Progenitor cell of endocrine pancreas (in vitro differentiated cells): ENCODE measurements around the gene SIM2. TPM values are rescaled to one million over a fixed set of nuclear protein-coding genes. Genes with fewer than 3 reads are reported as not detected.
A peak's percentile ranks its signal among the peaks of the same experiment; 100 is the strongest.

ENCODE experiments used
- DNase-seq: peaks from one replicate; pipeline ENCODE4 v3.0.0; 2021; ENCODE audit warnings: low spot score; ENCODE audit not compliant: unreplicated experiment
- H3K27ac Mint-ChIP-seq: 2 replicates; pipeline ENCODE4 v1.8.0; 2021; ENCODE audit warnings: mild to moderate bottlenecking, moderate library complexity, mixed read lengths
- H3K27me3 Mint-ChIP-seq: 2 replicates; pipeline ENCODE4 v1.8.0; 2021; ENCODE audit warnings: mixed read lengths
- H3K36me3 Mint-ChIP-seq: 2 replicates; pipeline ENCODE4 v1.8.0; 2022; ENCODE audit warnings: mixed read lengths; ENCODE audit not compliant: insufficient read depth
- H3K4me1 Mint-ChIP-seq: 2 replicates; pipeline ENCODE4 v1.8.0; 2021; ENCODE audit warnings: low read depth, mixed read lengths
- H3K4me3 Mint-ChIP-seq: 2 replicates; pipeline ENCODE4 v1.8.0; 2021; ENCODE audit warnings: low read depth, mild to moderate bottlenecking, moderate library complexity, mixed read lengths
- H3K9me3 Mint-ChIP-seq: 2 replicates; pipeline ENCODE4 v1.8.0; 2021; ENCODE audit warnings: low read depth, mixed read lengths
- total RNA-seq: library from RNA; stranded (reverse); gene quantifications from 2 replicates; pipeline ENCODE4 v1.2.1, GENCODE V29; 2021
- TF ChIP-seq, protein P1 (sequence below): fragments of 200-600 bp; sonication (generic); IDR thresholded peaks from one replicate; pipeline ENCODE4 v1.5.0; 2021; ENCODE audit warnings: antibody characterized with exemption, mild to moderate bottlenecking; ENCODE audit not compliant: unreplicated experiment

SIM2 gene
- total RNA-seq, 1 donor from 2014 or later, result 0.38 TPM

DNA sequence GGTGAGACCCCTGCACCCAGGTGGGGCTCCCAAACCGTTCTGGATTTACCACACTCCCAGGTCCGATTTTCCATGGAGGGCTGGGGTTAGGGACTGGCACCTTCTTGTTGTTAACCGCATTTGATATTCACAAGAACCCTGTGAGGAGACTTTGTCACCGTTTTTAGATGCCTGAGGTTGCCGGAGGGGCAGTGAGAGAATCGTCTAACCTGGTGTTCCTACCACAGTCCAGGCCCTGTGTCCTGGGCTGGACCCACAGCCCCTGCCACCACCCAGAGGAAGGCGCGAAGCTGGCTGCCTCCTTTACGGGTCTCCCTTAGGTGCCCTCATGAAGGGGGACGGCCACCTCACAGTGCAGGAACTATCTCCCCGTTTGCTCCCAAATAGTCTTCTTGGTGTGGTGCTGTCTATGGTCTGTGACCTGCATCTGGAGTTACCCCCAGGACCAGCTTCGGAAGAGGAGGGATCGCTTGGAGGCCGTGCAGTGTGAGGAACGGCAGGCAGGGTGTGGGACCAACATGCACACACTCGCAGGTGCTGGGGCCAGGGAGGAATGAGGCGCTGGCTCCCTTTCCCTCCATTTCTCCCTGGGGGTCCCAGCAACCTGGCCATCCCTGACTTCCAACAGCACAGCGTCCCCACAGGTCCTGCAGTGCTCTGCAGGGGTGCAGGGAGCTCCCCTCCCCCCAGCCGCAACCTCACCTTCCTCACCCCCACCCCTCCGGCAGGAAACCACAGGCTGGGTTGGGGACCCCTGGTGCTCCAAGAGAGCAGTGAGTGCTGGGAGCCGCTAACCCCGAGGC lies 7.0 kb downstream of the SIM2 start:
- peaks cover 88% of the 10 kb centered on the region for H3K27me3 Mint-ChIP-seq
- H3K4me1 Mint-ChIP-seq, result peaks cover 14% of the 10 kb centered on the region
- H3K27ac Mint-ChIP-seq, result no peak overlapping the region
- no peak for DNase-seq
- no peaks in the 10 kb centered on the region for H3K9me3 Mint-ChIP-seq
- TF ChIP-seq, protein P1, sequence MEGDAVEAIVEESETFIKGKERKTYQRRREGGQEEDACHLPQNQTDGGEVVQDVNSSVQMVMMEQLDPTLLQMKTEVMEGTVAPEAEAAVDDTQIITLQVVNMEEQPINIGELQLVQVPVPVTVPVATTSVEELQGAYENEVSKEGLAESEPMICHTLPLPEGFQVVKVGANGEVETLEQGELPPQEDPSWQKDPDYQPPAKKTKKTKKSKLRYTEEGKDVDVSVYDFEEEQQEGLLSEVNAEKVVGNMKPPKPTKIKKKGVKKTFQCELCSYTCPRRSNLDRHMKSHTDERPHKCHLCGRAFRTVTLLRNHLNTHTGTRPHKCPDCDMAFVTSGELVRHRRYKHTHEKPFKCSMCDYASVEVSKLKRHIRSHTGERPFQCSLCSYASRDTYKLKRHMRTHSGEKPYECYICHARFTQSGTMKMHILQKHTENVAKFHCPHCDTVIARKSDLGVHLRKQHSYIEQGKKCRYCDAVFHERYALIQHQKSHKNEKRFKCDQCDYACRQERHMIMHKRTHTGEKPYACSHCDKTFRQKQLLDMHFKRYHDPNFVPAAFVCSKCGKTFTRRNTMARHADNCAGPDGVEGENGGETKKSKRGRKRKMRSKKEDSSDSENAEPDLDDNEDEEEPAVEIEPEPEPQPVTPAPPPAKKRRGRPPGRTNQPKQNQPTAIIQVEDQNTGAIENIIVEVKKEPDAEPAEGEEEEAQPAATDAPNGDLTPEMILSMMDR, result peak; percentile 54
- H3K36me3 Mint-ChIP-seq, result no peaks in the 10 kb centered on the region
- H3K4me3 Mint-ChIP-seq, result no peak overlapping the region

DNA sequence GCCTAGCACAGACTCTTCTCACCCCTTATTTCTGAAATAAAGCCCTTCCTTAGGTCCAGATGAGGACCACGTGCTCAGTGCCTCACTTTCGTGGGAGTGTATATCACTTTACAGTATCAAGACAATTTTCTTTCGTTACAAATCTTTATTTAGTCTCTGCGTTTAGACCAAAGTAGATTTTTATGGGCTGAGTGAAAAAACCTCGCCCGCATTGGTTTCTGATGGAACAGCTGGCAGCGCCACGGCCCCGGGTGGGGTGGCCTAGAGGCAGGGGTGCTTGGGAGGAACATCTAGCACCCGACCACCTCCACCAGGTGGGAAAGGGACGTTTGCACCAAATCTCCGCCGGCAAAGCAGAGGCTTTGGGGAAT lies 7.6 kb downstream of the SIM2 start:
- no peak for DNase-seq
- no peaks in the 10 kb centered on the region for H3K36me3 Mint-ChIP-seq
- H3K4me1 Mint-ChIP-seq, result peaks cover 14% of the 10 kb centered on the region
- H3K9me3 Mint-ChIP-seq, result no peaks in the 10 kb centered on the region
- no peak overlapping the region for H3K4me3 Mint-ChIP-seq
- peaks cover 90% of the 10 kb centered on the region for H3K27me3 Mint-ChIP-seq
- TF ChIP-seq, protein P1, result no peak
- H3K27ac Mint-ChIP-seq, result no peak overlapping the region

DNA sequence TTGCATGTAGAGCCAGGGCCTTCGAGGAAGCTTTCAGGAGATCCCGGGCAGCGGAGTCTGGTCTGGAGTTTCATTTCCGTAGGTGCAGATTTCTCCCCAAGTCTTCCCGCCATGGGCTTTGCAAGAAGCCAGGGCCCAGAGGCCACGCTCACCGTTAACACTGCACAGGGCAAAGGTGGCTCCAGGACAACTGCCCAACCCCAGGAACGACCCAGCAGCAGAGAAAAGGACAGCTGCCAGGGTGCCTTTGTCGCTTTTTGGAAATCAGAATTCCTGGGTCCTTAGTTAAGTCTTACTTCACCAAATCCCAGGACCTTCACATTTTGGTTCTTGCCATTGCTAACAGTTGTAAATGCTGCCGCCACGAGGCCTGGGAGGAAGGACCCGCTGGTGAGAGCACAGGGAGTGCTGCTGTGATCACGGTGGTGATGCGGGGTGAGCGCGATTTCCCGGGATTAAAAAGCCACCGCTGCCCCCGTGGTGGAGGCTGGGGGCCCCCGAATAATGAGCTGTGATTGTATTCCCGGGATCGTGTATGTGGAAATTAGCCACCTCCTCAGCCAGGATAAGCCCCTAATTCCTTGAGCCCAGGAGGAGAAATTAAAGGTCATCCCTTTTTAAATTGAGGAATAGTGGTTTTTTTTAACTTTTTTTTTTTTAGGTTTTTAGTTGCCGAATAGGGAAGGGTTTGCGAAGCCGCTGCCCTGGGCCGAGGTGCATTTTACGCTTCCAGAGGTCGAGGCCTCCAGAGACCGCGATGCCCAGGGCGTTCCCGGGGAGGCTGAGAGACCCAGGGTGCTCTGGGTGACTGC lies 8.2 kb downstream of the SIM2 start:
- DNase-seq, result no peak
- no peak overlapping the region for H3K4me3 Mint-ChIP-seq
- H3K27me3 Mint-ChIP-seq, result peaks cover 88% of the 10 kb centered on the region
- H3K4me1 Mint-ChIP-seq, result peaks cover 12% of the 10 kb centered on the region
- no peaks in the 10 kb centered on the region for H3K36me3 Mint-ChIP-seq
- H3K27ac Mint-ChIP-seq, result peak overlapping the region; percentile 28
- H3K9me3 Mint-ChIP-seq, result no peaks in the 10 kb centered on the region
- TF ChIP-seq, protein P1, result no peak

DNA sequence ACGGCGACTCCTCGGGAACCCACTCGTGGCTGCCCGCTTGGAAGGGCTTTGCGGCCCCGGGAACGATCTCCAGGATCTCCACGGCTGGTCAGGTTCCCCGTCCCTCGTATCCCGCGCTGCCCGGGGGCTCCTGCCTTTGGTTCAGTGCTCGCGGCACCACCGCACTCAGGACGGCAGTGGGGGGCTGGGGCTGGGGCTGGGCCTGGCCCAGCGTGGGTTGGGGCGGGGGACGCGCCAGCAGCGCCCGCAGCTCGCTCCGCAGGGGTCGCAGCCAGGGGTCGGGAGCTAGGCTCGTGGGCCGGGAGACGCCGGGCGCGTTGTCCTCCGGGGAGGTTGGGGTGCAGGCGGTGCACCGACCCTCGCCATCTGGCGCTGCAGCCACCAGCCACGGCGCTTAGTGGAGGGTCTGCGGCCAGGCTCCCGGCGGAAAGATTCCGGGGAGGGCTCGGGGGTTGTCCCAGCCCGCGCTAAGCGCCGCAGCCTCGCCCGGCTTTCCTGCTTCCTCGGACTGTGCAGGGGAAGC lies 8.9 kb downstream of the SIM2 start:
- TF ChIP-seq, protein P1, result no peak
- H3K4me1 Mint-ChIP-seq, result peaks cover 12% of the 10 kb centered on the region
- no peak overlapping the region for H3K4me3 Mint-ChIP-seq
- no peak overlapping the region for H3K27ac Mint-ChIP-seq
- H3K9me3 Mint-ChIP-seq, result no peaks in the 10 kb centered on the region
- H3K36me3 Mint-ChIP-seq, result no peaks in the 10 kb centered on the region
- DNase-seq, result no peak
- H3K27me3 Mint-ChIP-seq, result peaks cover 88% of the 10 kb centered on the region

DNA sequence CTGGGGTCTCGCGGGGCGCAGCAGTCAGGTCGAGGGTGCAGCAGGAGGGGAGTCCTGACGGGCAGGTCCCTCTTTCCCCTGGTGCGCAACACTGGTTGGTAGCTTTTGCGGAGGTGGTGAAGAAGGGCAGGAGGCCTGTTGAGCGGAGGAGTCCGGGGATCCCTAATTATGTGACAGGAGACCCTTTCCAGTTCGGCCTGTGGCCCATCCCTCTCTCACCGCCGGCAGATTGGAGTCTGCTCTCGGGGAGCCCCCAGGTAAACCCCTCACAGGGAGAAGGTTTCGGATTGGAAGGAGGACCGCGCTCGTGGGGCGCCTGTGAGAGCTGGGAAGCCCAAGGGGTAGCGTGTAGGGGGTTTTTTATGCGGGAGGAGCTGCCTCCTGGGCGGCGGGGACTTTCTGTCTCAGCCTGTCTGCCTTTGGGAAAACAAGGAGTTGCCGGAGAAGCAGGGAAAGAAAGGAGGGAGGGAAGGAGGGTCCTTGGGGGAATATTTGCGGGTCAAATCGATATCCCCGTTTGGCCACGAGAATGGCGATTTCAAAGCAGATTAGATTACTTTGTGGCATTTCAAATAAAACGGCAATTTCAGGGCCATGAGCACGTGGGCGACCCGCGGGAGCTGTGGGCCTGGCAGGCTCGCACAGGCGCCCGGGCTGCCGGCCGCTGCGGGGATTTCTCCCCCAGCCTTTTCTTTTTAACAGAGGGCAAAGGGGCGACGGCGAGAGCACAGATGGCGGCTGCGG lies 9.5 kb downstream of the SIM2 start:
- TF ChIP-seq, protein P1, result no peak

More for the DNA sequence above, 9.5 kb downstream of the SIM2 start:
- no peaks in the 10 kb centered on the region for H3K36me3 Mint-ChIP-seq
- peaks cover 12% of the 10 kb centered on the region for H3K4me1 Mint-ChIP-seq
- peaks cover 88% of the 10 kb centered on the region for H3K27me3 Mint-ChIP-seq
- H3K4me3 Mint-ChIP-seq, result peak overlapping the region; percentile 33
- DNase-seq, result no peak
- no peaks in the 10 kb centered on the region for H3K9me3 Mint-ChIP-seq
- H3K27ac Mint-ChIP-seq, result no peak overlapping the region
